Central memory CD8-positive, alpha-beta T cell (primary cell): Measurements from ENCODE around the gene CORO1C.
"Not testable (repeated sequence)": the region's sequence is repeated elsewhere in the genome, so short reads cannot be mapped to it uniquely, and the experiment has no call there.

Experiments
- ATAC-seq: fragments of 150-1000 bp; cut with Tn5 transposase; replicated peaks from 2 replicates; pipeline ENCODE4 v1.10.0; 2022; ENCODE audit warnings: mild to moderate bottlenecking, moderate FRiP score, moderate number of reproducible peaks; ENCODE audit not compliant: poor library complexity, severe bottlenecking; ENCODE audit errors: extremely low read depth
- DNase-seq, 2 donors: peaks; one replicate each; pipeline ENCODE4 v3.0.0; 2021; ENCODE audit warnings: low spot score in 2 of 2
- H3K27ac Mint-ChIP-seq: one replicate; pipeline ENCODE4 v1.8.0; 2022; ENCODE audit warnings: low read depth, mild to moderate bottlenecking, moderate library complexity, mixed read lengths
- H3K27me3 Mint-ChIP-seq: one replicate; pipeline ENCODE4 v1.8.0; 2022; ENCODE audit warnings: mixed read lengths
- H3K36me3 Mint-ChIP-seq: one replicate; pipeline ENCODE4 v1.8.0; 2022; ENCODE audit warnings: mild to moderate bottlenecking, moderate library complexity, mixed read lengths; ENCODE audit not compliant: insufficient read depth
- H3K4me1 Mint-ChIP-seq: one replicate; pipeline ENCODE4 v1.8.0; 2022; ENCODE audit warnings: mixed read lengths
- H3K4me3 Mint-ChIP-seq: one replicate; pipeline ENCODE4 v1.8.0; 2022; ENCODE audit warnings: mild to moderate bottlenecking, moderate library complexity, mixed read lengths
- H3K9me3 Mint-ChIP-seq: one replicate; pipeline ENCODE4 v1.8.0; 2022; ENCODE audit warnings: mixed read lengths

Gene CORO1C

DNA sequence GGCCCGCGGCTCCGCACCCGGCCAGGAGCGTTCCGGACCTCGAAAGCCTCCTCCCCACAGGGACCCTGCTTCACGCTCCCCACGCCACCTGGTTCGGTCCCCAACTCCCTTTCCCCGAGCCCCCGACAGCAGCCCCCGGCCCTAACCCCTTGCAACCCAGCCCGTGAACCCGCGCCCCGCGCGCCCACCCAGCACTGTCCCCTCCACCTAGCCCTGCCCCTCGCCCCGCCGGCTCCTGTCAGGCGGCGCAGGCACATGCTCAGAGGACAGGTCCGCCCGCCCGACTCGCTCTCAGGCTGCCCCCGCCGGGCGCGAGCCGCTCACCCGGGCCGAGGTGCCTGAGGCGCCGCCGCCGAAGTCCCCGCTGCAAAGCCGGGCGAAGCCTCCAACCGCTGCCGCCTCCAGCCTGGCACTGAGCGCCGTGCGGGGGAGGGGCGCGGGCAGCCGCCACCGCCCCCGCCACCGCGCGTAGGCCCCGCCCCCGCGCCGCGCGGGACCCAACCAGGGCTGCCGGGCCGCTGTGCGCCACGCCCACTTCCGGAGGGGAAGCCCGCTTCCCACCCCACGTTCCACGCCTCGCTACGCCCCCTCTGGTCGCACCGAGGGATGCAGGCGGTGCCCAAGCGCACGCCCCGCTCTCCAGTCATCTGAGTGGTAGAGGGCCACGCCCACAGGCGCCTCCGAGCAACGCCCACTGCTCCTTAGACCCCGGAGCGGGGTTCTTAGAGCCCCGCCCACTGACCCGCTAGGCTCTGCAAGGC is at the start of gene CORO1C:
CORO1C (minus strand) TSS at position 414 of the 761 bp plus-strand sequence. CDS start 30,200 bp downstream, outside the sequence.
- Mint-ChIP-seq H3K36me3 (peaks cover 15% of the 10 kb centered on the region), H3K4me1 (peaks cover 16% of the 10 kb centered on the region)
- ATAC-seq, result peak; percentile 85

GRCh38 chr12:108779998-108780688 is 48.8 kb upstream of the CORO1C start:
- H3K9me3 Mint-ChIP-seq, result no peaks in the 10 kb centered on the region
- no peak for ATAC-seq
- no peaks in the 10 kb centered on the region for H3K4me1 Mint-ChIP-seq
- H3K4me3 Mint-ChIP-seq, result no peak overlapping the region
- DNase-seq, result no peak
- H3K27ac Mint-ChIP-seq, result no peak overlapping the region
- H3K36me3 Mint-ChIP-seq, result no peaks in the 10 kb centered on the region
- H3K27me3 Mint-ChIP-seq, result no peaks in the 10 kb centered on the region

More for the DNA sequence above, at the start of gene CORO1C:
- Mint-ChIP-seq H3K4me3 (peak within 1 kb of the TSS; percentile 95), H3K27me3 (no peaks in the 10 kb centered on the region), H3K27ac (peak within 1 kb of the TSS; percentile 95), H3K9me3 (no peaks in the 10 kb centered on the region)
- DNase-seq, result peak; percentile 94 to 97

- ATAC-seq (no peak), DNase-seq (no peak)
- Mint-ChIP-seq H3K4me1 (no peaks in the 10 kb centered on the region), H3K9me3 (no peaks in the 10 kb centered on the region), H3K27ac (no peak overlapping the region), H3K4me3 (no peak overlapping the region), H3K36me3 (no peaks in the 10 kb centered on the region), H3K27me3 (no peaks in the 10 kb centered on the region)
Measured at GRCh38 chr12:108778053-108778452, 46.7 kb upstream of the CORO1C start.

- Mint-ChIP-seq H3K4me1 (no peaks in the 10 kb centered on the region), H3K36me3 (no peaks in the 10 kb centered on the region), H3K4me3 (no peak overlapping the region), H3K27ac (no peak overlapping the region), H3K9me3 (no peaks in the 10 kb centered on the region), H3K27me3 (no peaks in the 10 kb centered on the region)
- DNase-seq, result no peak
- ATAC-seq, result no peak
Measured at GRCh38 chr12:108777156-108777555, 45.8 kb upstream of the CORO1C start.

GRCh38 chr12:108773798-108774788 is 42.8 kb upstream of the CORO1C start:
- H3K4me3 Mint-ChIP-seq, result no peak overlapping the region
- no peak for ATAC-seq
- DNase-seq, result no peak
- H3K36me3 Mint-ChIP-seq, result no peaks in the 10 kb centered on the region
- H3K27ac Mint-ChIP-seq, result no peak overlapping the region
- H3K4me1 Mint-ChIP-seq, result no peaks in the 10 kb centered on the region
- H3K27me3 Mint-ChIP-seq, result peaks cover 8% of the 10 kb centered on the region
- H3K9me3 Mint-ChIP-seq, result no peaks in the 10 kb centered on the region

DNA sequence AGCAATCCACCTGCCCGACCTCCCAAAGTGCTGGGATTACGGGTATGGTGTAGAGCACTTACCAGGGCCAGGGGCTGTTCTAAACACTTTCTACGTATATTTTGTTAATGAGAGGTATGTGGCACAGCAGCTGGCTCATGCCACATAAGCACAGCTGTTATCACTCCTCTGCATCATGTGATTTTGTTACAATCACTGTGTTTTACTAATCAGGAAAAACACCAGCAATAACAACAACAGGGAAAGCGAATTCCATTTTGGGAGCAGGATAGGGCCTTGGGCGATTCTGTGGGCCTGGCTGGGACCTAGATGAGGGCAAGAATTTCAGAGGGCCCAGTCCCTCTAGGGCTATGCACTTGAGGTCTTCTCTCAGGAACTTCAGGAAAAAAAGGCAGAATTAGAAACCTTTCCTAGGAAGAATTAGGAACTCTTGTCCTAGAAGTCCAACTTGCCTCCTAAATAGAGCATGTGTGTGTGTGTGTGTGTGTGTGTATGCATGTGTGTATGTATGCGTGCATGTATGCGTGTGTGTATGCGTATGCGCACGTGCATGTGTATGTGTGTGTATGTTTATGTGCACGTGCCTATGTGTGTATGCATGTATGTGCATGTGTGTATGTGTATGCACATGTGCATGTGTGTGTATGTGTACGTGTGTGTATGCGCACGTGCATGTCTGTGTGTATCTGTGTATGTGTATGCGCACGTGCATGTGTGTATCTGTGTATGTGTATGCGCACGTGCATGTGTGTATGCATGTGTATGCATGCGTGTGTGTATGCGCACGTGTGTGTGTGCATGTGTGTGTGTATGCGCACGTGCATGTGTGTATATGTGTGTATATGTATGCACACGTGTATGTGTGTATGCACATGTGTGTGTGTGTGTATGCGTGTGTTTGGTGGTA is 41.8 kb upstream of the CORO1C start:
- DNase-seq (no peak), ATAC-seq (no peak)
- no peak overlapping the region for H3K4me3 Mint-ChIP-seq
- H3K36me3 Mint-ChIP-seq, result no peaks in the 10 kb centered on the region
- no peak overlapping the region for H3K27ac Mint-ChIP-seq
- peaks cover 8% of the 10 kb centered on the region for H3K27me3 Mint-ChIP-seq
- H3K9me3 Mint-ChIP-seq, result no peaks in the 10 kb centered on the region
- no peaks in the 10 kb centered on the region for H3K4me1 Mint-ChIP-seq

GRCh38 chr12:108772247-108772646 is 40.9 kb upstream of the CORO1C start:
- DNase-seq (no peak), ATAC-seq (no peak)
- no peaks in the 10 kb centered on the region for H3K9me3 Mint-ChIP-seq
- H3K27me3 Mint-ChIP-seq, result peaks cover 8% of the 10 kb centered on the region
- H3K4me1 Mint-ChIP-seq, result no peaks in the 10 kb centered on the region
- no peaks in the 10 kb centered on the region for H3K36me3 Mint-ChIP-seq
- H3K27ac Mint-ChIP-seq, result peak overlapping the region; percentile 32
- H3K4me3 Mint-ChIP-seq, result no peak overlapping the region

- not testable (repeated sequence) for H3K36me3 Mint-ChIP-seq, H3K27me3 Mint-ChIP-seq, DNase-seq, H3K9me3 Mint-ChIP-seq, H3K4me1 Mint-ChIP-seq, ATAC-seq, H3K4me3 Mint-ChIP-seq
- H3K27ac Mint-ChIP-seq, result peak overlapping the region; percentile 32
Measured at GRCh38 chr12:108771835-108772234, 40.5 kb upstream of the CORO1C start.

DNA sequence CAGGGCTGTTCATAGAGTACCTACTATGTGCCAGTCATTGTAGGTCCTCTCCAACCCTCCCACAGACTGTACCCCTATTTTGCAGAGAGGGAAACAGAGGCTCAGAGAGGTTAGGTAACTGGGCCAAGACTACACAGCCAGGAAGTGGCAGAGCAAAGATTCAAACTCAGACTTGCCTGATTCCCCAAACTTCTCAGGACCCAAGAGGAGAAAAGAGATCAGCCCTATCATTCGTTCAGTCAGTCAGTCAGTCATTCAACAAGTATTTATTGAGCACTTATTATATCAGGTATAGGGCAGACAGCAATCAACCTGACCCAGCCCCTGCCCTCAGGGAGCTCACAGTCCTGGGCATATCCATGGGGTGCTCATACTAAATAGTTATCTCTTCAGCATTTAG is 39.6 kb upstream of the CORO1C start:
- ATAC-seq (no peak), DNase-seq (no peak)
- no peaks in the 10 kb centered on the region for H3K4me1 Mint-ChIP-seq
- H3K27me3 Mint-ChIP-seq, result peaks cover 8% of the 10 kb centered on the region
- H3K4me3 Mint-ChIP-seq, result no peak overlapping the region
- no peaks in the 10 kb centered on the region for H3K9me3 Mint-ChIP-seq
- H3K36me3 Mint-ChIP-seq, result no peaks in the 10 kb centered on the region
- H3K27ac Mint-ChIP-seq, result no peak overlapping the region

DNA sequence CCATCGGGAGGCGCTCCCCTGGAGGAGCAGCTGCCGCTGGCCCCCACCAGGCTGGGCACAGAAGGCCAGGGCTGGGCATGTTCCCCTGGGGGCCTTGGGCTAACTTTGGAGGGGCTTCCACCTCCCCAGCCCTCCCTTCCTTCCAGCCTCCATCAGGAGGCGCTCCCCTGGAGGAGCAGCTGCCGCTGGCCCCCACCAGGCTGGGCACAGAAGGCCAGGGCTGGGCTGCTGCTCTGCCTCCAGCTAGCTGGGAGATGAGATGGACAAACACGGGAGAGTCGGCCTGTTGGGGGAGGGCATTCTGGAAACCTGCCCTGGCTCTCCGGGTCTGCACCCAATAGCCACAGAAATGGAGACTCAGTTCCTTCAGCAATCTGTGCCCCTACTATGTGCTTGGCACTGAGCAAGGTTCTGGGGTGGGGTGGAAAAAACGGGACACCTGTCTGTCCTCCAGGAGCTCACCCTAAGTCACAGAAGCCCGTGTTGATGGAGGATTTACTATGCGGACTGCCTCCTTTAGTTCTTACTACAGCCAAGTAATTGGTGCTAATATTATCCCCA is 39.0 kb upstream of the CORO1C start:
- Mint-ChIP-seq H3K36me3 (no peaks in the 10 kb centered on the region), H3K27me3 (peaks cover 8% of the 10 kb centered on the region), H3K4me3 (no peak overlapping the region), H3K4me1 (no peaks in the 10 kb centered on the region), H3K27ac (no peak overlapping the region), H3K9me3 (no peaks in the 10 kb centered on the region)
- no peak for DNase-seq
- ATAC-seq, result no peak

DNA sequence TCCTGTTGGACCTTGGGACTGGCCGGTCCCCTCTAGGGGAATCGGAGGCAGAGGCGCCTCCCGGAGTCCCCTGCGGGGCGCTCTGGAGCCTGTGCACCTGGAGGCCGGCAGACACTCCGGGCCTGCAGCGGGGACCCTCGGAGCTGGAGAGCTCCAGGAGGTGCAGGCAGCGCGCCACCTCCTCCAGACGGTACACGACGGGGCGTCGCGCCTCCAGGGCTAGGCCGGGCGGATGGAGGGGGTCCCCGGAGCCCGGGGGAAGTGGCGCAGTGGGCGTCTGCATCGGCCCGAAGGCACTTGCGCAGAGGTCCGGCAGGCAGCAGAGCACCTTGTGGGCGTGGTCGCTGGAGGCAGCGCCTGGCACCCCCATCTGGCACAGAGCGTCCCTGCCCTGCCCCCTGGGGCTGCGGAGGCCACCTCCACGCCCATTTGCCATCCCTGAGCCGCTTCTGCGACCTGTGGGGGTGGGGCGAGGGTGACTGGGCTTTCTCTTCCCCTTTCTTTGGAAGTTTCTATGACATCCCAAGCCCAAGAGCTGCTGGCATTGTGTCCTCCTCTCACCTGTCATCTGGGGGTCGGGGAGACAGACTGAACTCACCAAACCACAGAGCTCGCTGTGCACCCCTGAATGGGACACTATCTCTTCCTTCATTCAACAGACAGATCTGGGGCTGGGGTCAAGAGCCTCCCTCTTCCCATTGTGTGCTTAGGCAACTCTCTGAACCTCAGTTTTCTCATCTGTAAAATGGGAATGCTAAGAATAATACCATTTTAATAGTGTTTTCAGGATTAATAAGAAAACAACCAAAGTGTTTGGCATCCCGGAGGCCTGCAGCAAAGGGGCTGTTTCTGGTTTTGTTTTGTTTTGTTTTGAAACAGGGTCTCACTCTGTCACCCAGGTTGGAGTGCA is 37.5 kb upstream of the CORO1C start:
- Mint-ChIP-seq H3K27ac (no peak overlapping the region), H3K9me3 (no peaks in the 10 kb centered on the region), H3K36me3 (no peaks in the 10 kb centered on the region), H3K27me3 (peaks cover 8% of the 10 kb centered on the region), H3K4me1 (no peaks in the 10 kb centered on the region), H3K4me3 (no peak overlapping the region)
- DNase-seq (no peak), ATAC-seq (no peak)
